NCI-H146 treated with DMSO at 0.1 percent for 48 hours (cell line): ENCODE results near the gene OR10A7.
"Not testable (repeated sequence)": the region's sequence is repeated elsewhere in the genome, so short reads cannot be mapped to it uniquely, and the experiment has no call there.

Experiments used
- DNase-seq: peaks from one replicate; lab custom pipeline; 2025; ENCODE audit not compliant: unreplicated experiment; lab: John Stamatoyannopoulos, UW

OR10A7 gene, protein sequence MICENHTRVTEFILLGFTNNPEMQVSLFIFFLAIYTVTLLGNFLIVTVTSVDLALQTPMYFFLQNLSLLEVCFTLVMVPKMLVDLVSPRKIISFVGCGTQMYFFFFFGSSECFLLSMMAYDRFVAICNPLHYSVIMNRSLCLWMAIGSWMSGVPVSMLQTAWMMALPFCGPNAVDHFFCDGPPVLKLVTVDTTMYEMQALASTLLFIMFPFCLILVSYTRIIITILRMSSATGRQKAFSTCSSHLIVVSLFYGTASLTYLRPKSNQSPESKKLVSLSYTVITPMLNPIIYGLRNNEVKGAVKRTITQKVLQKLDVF

DNA sequence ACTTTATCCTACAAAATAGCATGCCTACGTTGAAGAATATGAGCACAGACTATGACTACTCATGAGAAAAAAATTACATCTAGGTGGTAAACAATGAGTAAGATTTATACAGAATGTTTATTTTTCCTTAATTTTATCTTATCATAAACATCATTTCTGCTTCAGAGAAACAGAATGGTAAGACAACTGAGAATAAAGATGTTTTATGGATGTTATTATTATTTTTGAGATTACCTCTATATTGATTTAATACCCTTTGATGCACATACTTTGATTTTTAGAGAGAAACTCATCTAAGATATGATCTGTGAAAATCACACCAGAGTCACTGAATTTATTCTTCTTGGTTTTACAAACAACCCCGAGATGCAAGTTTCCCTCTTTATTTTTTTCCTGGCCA lies at the start of gene OR10A7:
Gene OR10A7 (plus strand): TSS at position 301 of the 400 bp plus-strand sequence. CDS start 0 bp downstream, at position 301.
- DNase-seq, result no peak

DNA sequence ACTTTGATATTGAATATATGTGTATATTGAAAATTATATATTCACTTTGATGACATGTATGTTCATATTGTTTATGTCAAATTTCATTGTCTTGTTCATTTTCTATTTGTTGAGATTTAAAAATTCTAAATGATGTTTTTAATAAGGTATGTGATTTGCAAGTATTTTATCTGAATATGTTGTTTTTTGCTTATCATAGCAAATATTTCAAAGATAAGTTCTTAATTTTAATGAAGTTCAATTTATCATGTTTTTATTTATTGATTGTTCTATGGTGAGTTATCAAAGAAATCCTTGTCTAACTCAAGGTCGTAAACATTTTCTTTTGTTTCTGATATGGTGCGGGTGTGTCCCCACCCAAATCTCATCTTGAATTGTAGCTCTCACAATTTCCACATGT lies 49.4 kb upstream of the OR10A7 start:
- no peak for DNase-seq

DNA sequence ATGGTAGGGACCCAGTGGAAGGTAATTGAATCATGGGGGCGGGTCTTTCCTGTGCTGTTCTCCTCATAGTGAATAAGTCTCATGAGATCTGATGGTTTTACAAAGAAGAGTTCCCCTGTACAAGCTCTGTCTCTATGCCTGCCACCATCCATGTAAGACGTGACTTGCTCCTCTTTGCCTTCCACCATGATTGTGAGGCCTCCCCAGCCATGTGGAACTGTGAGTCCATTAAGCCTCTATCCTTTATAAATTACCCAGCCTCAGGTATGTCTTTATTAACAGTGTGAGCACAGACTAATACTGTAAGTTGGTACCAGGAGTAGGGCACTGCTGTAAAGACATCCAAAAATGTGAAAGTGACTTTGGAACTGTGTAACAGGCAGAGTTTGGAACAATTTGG lies 49.0 kb upstream of the OR10A7 start:
- not testable (repeated sequence) for DNase-seq

DNA sequence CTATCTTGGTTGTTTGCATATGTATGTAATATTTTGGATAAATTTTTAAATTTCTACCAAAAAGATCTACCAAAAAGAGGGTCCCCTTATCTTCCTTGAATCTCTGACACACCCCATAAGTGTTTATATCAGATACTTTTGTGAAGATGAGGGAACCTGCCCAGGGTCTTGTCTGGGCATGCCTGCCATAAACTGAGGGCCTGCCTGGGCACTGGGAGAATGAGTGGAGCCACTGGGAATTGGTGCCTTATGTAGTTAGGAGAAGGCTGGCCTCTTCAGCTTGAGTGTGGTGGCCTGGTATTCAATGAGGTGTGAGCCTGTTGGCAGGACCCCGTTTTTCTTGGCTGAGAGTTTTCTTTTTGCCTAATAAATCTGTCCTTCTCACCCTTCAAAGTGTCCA lies 48.1 kb upstream of the OR10A7 start:
- DNase-seq, result no peak

DNA sequence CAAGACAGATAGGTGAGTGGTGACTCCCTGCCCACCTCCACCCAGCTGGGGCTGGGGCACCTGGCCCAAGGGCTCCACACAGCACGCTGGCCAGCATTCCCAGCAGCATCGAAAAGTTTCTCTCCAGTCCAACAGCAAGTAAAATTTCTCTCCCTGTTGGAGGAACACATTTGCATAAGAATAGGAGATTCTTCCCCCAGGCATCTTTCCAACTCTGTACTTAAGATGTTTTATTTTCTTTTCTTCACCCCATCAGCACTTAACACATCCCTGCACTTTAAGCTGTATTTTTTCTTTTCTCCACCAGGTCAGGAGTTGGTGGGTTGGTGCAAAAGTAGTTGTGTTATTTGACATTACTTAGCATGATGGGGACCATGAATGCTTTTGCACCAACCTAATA lies 47.4 kb upstream of the OR10A7 start:
- DNase-seq, result no peak

DNA sequence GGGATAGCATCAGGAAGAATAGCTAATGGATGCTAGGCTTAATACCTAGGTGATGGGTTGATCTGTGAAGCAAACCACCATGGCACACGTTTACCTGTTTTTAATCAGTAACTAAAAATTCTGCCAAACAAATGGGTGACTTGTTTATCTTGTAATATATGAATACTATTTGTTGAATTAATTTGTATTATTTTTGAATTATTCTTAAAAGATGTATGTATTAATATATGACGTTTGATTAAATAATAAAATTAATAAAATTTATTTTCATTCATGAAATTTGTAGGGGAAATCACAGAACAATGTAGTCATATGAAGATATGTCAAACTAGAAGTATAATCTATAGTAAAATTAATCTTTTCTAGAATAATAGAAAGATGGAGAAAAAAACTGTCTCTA lies 32.3 kb upstream of the OR10A7 start:
- no peak for DNase-seq

DNA sequence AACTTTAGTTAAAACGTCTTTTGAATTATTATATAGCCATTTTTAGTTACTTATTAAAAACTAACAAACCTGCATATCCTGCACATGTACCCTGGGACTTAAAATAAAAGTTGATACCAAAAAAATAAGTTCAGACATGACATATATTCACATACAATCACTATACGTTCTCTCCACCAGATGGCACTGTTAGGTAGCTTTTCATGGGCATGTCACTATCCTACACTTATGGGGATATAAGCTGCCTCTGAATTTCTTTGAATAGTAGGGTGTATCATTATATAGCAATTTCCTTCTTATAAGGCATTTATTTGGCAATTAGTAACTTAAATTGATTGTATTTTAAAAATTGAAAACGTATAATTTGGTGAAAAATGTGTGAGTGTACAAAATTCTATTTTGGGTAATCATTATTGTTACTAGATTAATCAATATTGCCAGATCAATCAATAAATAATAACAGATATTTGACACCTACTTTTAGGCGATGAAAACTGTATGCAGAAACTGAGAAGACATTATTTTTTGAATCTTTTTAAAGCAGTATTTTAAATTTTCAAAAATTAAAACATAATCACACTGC lies 31.8 kb upstream of the OR10A7 start:
- DNase-seq, result peak; percentile 64

DNA sequence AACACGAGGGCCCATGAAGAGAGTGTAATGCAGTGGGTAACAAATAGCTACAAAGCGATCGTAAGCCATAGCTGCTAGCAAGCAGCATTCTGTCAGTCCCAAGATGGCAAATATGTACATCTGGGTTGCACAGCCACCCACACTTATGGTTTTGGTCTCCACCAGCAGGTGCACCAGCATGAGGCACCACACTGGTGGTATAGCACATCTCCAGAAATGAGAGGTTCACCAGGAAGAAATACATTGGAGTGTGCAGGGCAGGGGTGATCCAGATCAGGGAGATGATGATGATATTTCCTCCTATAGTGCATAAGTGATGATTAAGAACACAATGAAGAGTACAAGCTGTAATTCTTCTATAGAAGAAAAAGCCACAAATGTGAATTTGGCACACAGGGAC lies 26.4 kb upstream of the OR10A7 start:
- DNase-seq, result no peak

DNA sequence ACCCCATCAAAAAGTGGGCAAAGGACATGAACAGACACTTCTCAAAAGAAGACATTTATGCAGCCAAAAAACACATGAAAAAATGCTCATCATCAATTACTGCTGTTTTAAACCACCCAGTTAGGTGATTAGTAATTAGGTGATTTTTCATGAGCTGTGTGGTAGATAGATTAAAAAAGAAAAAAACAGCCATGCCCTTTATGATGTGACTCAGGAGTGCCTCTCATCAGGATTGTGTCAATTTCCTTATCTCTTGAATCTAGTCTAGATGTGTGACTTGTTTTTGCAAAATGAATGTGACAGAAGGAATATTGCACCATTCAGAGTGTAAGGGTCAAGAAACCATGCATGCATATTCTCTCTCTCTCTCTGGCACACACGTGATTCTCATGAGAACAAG lies 5.7 kb downstream of the OR10A7 start:
- no peak for DNase-seq

DNA sequence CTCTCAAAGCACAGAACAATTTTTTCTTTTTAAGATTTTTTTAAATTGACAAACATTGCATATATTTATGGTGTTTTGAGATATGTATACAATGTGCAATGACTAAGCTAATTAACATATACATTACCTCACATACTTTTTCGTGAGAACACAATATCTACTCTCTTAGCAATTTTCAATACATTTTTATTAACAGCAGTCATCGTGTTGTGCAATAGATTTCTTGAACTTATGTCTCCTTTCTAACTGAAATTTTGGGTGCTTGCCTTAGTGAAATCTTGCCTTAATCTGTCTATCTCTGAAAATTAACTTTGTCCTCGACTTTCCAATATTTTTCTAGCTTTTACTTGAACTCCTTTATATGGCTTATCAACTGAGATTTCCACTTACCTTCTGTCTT lies 6.8 kb downstream of the OR10A7 start:
- no peak for DNase-seq

DNA sequence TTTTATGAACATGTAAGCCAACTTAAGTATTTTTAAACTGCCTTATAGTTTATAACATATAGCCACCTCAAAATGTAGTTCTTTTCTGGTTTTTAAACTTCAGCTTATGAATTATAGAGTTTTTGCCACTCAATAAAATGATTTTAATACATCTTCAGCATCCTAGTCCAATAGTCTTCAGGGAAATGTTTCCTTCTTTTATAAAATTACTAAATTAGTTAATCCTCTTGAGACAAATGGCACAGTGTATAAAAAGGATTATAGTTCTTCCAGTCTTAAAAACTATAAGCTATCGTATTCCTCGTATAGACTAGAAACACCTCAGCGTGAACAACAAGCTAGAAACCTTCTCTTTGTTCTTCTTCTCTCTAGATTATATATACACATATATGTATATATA lies 23.5 kb downstream of the OR10A7 start, which contains the start of gene OR6C74:
Gene OR6C74 (plus strand): TSS at position 301 of the 400 bp plus-strand sequence. CDS start 2,679 bp downstream, outside the sequence.
- DNase-seq, result no peak

DNA sequence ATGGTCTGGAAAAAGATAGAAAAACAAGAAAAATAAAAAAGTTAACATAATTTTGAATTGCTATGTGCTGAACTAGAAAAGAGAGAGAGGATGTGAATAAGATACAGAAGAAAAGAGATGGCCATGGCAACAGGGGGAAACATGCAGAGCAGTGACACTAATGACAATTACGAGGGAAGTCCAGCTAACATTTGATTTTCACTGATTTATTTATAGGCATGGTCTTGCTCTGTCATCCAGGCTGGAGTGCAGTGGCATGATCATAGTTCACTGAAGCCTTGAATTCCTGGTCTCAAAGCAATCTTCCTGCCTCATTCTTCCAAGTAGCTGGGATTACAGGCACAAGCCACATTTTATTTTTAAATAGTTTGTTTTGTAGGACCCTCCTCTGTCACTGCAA lies 25.3 kb downstream of the OR10A7 start:
- DNase-seq, result no peak

DNA sequence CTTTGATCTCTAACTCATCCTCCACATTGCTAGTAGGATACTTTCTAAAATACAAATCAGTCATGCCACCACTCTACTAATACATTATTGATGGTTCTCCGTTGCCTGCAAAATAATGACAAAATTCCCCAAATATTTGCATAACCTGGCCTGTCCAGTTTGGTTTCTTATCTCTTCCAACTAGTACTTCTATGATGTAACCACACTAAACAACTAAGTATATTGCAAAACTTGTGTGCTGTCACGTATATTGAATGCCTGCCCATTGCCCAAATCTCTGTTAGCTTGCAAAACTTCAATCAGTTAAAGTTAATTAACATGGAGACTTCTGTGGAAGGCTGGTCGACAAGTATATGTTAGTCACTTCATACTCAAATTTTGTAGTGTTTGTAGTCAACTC lies 30.1 kb downstream of the OR10A7 start:
- DNase-seq, result no peak

DNA sequence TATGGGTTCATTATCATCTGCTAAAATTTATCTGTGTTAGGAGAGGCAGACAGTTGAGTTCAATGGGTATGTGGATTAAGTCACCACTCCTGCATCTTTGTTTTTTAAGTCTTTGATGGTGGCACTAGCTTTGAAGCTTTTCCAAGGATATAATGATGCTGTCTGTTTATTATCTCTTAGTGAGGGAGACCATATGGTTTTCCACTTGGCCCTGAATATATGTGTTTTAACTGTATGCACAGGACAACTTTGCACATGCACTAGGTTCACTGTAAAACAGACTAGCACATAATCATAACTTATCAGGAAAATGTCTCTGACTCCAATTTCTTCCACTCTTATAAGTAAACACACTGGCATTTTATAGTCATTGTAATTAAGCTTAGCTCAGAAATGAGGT lies 32.5 kb downstream of the OR10A7 start:
- no peak for DNase-seq

DNA sequence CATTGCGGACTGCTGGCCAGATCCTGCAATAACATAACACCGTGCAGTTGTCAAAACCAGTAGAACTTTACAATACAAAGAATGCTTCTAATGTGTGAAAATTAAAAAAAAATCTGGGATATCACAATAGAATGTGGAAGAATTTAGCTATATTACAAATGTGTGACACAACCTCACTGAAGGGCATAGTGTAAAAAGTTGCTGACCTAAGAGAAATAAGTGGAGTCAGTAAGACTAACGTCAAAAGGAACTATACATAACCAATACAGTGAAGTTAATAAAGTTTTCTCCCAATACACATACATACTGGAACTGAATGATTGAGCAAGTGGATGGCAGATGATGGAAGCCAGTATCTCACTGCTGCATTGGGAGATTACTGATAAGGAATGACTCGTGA lies 36.0 kb downstream of the OR10A7 start:
- DNase-seq, result no peak

DNA sequence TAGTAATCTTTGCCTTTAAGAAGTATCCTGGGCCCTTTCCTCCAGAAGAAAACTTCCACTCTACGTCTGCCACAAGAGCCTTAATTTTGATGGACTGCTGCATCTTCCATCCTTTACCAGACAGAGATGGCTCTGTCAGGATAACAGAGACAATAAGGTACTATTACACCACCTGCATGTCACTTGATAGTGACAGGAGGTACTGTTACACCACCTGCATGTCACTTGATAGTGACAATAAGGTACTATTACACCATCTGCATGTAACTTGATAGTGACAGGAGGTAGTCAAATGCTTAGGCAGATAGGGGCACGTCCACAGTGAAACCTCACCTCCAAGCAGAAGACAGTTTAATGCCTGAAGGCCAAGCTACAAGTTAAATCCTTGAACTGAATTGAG lies 37.5 kb downstream of the OR10A7 start:
- DNase-seq, result peak; percentile 21
